ENCODE measurements around the gene SH3PXD2A.
"Not testable (repeated sequence)": the region's sequence is repeated elsewhere in the genome, so short reads cannot be mapped to it uniquely, and the experiment has no call there.

SH3PXD2A gene

DNA sequence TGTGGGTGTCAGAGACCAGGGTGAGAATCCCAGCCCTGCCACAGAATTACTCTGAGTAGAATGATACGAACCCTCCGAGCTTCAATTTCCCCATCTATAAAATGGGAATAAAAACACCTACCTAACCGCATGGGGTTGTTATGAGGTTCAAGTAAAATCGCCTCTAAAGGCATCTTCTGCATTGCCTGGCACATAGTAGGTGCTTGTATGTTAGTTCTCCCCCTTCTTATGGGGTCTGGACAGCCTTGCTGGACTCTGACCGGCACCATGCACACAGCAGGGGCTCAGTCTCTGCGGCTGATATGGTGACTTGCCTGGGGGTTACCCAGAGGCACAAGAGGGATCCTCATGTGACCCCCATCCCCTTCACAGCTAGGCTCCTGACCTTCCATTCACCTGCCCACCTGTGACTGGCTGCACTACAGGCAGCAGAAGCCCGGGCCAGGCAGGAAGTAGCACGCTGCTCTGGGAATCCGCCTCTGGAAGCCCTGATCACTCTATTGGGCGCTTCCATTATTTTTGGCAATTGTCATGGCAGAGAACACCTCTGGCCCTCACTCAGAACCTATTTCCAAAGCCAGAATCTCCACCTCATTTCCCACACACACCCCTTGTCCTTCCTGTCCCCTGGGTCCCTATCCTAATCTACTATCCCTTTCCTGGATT, 6.0 kb downstream of the SH3PXD2A start:
- DNase-seq (ENCODE audit: low read depth in 2 of 2), result no peak

- no peak for DNase-seq (ENCODE audit: low read depth in 2 of 2)
Measured at GRCh38 chr10:103847909-103848468, 7.4 kb downstream of the SH3PXD2A start.

- DNase-seq (ENCODE audit: low read depth in 2 of 2), result no peak
Measured at GRCh38 chr10:103847346-103847745, 8.0 kb downstream of the SH3PXD2A start.

DNA sequence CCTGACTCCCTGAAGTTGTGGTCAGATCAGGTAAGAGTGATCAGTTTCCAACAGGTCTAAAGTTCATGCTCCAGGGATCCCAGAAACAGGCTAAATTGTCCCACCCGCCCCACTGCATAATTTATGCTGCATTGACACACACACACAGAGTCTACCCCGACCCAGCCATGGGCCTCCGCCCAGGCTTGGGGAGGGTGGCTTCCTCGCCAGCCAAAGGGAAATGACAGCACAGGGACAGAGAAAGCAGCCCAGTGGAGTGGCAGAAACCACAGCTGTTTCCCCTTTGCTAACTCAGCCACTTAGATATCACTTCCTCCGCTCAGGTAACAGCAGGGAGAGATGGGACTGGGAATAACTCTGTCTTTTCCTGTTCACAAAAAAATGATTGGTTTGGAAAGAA, 9.4 kb downstream of the SH3PXD2A start:
- no peak for DNase-seq (ENCODE audit: low read depth in 2 of 2)

DNA sequence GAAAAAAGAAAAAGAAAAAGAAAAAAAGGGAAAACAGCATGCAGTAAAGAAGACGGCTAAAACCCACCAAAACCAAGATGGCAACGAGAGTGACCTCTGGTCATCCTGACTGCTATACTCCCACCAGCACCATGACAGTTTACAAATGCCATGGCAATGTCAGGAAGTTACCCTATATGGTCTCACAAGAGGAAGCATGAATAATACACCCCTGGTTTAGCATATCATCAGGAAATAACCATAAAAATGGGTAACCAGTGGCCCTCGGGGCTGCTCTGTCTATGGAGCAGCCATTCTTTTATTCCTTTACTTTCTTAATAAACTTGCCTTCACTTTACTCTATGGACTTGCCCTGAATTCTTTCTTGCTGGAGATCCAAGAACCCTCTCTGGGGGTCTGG, 10.0 kb downstream of the SH3PXD2A start:
- not testable (repeated sequence) for DNase-seq (ENCODE audit: low read depth in 2 of 2)

GRCh38 chr10:103843854-103844570, 11.4 kb downstream of the SH3PXD2A start:
- peak; percentile 64 to 73 for DNase-seq (ENCODE audit: low read depth in 2 of 2)

GRCh38 chr10:103843045-103843444, 12.3 kb downstream of the SH3PXD2A start:
- DNase-seq (ENCODE audit: low read depth in 2 of 2), result no peak

GRCh38 chr10:103842605-103843004, 12.8 kb downstream of the SH3PXD2A start:
- DNase-seq (ENCODE audit: low read depth in 2 of 2), result no peak

DNA sequence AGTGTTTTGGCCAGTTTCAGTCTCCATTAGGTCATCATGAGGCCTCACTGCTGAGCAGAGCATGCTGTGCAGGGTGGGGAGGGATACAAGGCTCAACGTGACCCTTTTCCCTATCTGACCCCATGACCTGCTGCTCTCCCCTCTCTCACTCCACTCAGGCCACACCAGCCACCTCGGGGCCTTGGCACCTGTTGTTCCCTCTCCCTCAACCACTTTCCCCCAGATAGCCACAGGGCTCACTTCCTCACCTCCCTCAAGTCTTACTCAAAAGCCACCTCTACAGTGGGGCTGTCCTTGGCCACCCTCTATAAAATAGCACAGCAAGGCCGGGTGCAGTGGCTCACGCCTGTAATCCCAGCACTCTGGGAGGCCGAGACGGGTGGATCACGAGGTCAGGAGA, 13.9 kb downstream of the SH3PXD2A start:
- no peak for DNase-seq (ENCODE audit: low read depth in 2 of 2)

DNA sequence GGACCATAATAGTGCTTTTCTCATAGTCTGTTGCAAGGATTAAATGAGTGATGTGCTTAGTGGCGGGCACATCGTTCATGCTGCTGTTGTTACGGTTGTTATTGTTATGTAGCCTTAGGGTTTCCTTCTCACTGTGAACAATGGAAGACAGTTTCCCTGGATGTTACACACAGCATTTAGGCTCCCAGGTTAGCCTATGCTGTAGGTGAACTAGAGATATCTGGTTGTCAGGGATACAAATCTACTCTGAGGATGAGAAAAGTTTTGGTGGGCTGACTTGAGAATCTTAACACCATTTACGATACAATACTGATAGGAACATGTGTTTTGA, 14.7 kb downstream of the SH3PXD2A start:
- no peak for DNase-seq (ENCODE audit: low read depth in 2 of 2)

GRCh38 chr10:103839872-103840739, 15.3 kb downstream of the SH3PXD2A start:
- no peak for DNase-seq (ENCODE audit: low read depth in 2 of 2)

DNA sequence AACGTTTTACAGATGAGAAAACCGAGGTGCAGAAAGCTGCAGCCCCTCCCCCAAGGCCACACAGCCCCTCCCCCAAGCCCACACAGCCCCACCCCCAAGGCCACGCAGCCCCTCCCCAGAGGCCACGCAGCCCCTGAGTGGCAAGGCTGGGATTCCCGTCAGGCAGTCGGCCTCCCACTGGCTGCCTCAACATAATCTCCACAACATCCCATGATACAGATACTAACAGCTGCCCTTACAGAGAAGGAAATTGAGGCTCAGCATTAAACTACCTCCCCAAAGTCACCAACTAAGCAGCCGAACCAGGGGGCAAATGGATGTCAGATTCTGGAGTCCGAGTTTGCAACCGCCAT, 15.9 kb downstream of the SH3PXD2A start:
- no peak for DNase-seq (ENCODE audit: low read depth in 2 of 2)

DNA sequence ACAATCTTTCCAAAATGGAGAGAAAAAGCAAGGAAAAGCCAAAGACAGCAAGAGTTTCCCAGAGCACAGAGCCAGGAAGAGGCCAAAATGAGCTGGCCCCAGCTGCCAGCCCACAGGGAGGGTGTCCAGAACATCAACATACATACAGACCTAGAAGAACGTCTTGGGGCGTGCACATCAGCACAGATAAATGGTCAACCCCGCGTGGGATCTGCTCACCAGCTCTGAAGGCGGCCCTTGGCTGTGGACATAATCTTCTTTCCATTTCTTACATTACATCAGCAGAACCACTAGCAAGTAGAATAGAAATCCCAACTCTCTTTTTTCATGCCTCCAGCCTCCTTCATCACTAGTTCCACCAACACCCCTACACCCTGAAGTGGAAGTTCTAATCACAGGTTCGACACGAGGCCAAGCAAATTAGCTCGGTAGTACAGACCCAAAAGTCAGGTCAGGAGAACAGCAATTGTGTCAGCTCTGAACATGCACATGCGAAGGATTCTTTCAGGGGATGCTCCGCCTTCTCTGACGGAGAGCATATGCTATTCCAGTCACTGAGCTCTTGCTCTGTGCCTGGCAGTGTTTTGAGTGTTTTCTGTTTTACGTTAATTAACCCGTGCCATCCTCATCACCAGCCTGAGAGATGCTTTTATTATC, 16.4 kb downstream of the SH3PXD2A start:
- DNase-seq (ENCODE audit: low read depth in 2 of 2), result no peak

GRCh38 chr10:103838070-103838395, 17.3 kb downstream of the SH3PXD2A start:
- no peak for DNase-seq (ENCODE audit: low read depth in 2 of 2)

GRCh38 chr10:103837370-103838069, 17.9 kb downstream of the SH3PXD2A start:
- DNase-seq (ENCODE audit: low read depth in 2 of 2), result no peak

DNA sequence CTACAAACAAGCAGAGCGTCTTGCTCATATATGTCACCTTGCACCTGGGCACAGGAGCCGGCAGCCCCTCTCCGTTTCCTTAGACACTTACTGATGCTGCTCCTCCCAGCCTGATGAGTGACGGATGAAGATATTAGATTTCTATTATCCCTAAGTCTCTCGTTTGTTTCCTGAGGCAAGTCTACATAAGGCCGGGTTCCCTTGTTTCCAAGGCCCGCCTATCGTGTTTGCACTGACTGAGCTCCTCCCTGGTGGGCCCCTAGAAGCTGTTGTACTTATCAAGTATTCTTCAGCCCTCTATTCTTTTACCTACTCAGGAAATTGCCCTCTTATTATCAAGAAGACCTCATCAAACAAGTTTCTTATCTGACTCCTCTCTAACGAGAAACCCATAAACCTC, 18.5 kb downstream of the SH3PXD2A start:
- no peak for DNase-seq (ENCODE audit: low read depth in 2 of 2)

DNA sequence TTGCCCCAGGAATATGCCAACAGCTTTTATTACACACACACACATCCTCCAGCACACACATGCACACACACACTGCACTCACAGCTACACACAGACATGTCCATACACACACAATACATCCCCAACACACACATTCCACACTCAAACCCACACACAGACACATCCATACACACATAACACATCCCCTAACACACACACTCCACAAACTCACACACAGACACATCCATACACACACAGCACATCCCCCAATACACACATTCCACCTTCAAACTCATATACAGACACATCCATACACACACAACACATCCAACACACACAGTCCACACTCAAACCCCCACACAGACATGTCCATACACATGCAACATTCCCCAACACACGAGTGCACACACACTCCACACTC, 19.1 kb downstream of the SH3PXD2A start:
- no peak for DNase-seq (ENCODE audit: low read depth in 2 of 2)

GRCh38 chr10:103835096-103836050, 20.0 kb downstream of the SH3PXD2A start:
- DNase-seq (ENCODE audit: low read depth in 2 of 2), result peak in 1 of 2 experiments; percentile 44

GRCh38 chr10:103834436-103835095, 20.8 kb downstream of the SH3PXD2A start:
- no peak for DNase-seq (ENCODE audit: low read depth in 2 of 2)

Data from fibroblast of skin of left biceps (primary cell).